Fibroblast of lung (primary cell): ENCODE data around the gene ZCCHC7.

ENCODE experiments used
- CTCF ChIP-seq, 2 donors: IDR thresholded peaks in 1 of 2; conservative IDR thresholded peaks in 1 of 2; 1 replicate in 1 of 2; 2 replicates in 1 of 2; pipeline ENCODE4 v1.5.1; 2011 to 2012; ENCODE audit warnings: low read length in 2 of 2, control low read depth in 1 of 2, inconsistent platforms in 1 of 2, low read depth in 1 of 2, mild to moderate bottlenecking in 1 of 2
- EZH2 ChIP-seq: IDR thresholded peaks from 2 replicates; pipeline ENCODE4 v1.5.1; 2012; ENCODE audit warnings: low read length, control low read depth, mild to moderate bottlenecking; ENCODE audit errors: missing control alignments

- TF ChIP-seq CTCF (conservative IDR thresholded peaks at IDR 0.05 in 1 of 2, IDR thresholded peaks at IDR 0.05 in 1 of 2; ENCODE audit: low read depth in 1 of 2, low read length in 2 of 2): no peak
- TF ChIP-seq EZH2: no peak
These were observed 98.5 kb downstream of the ZCCHC7 start for GRCh38 chr9:37218800-37219425.
